ENCODE results near the gene MIGA2.
"Not testable (repeated sequence)": the region's sequence is repeated elsewhere in the genome, so short reads cannot be mapped to it uniquely, and the experiment has no call there.

MIGA2 gene

GRCh38 chr9:129036241-129036922, at the start of gene MIGA2:
Gene MIGA2, plus strand, starts transcription at chr9:129036626. Its CDS starts 3,969 bp downstream, at chr9:129040595.
- H3K27me3 ChIP-seq (ENCODE audit: low read depth, low read length), result no peaks in the 10 kb centered on the region
- peaks cover 16 to 23% of the 10 kb centered on the region in 2 donors for H3K4me1 ChIP-seq (ENCODE audit: control insufficient read depth in 1 of 2, insufficient read depth in 2 of 2, low read length in 2 of 2)
- peak within 1 kb of the TSS; percentile 63 for H3K27ac ChIP-seq (ENCODE audit: low read length)
- H3K9me3 ChIP-seq (ENCODE audit: control insufficient read depth in 1 of 2, low read length in 2 of 2), result no peaks in the 10 kb centered on the region
- H3K4me3 ChIP-seq (ENCODE audit: low read depth in 1 of 2, low read length in 2 of 2), result peak within 1 kb of the TSS; percentile 81 to 90
- H3K36me3 ChIP-seq (ENCODE audit: control insufficient read depth in 1 of 2, insufficient read depth in 2 of 2, low read length in 2 of 2), result peaks cover 0 to 8% of the 10 kb centered on the region in 2 donors

- no peaks in the 10 kb centered on the region for H3K9me3 ChIP-seq (ENCODE audit: control insufficient read depth in 1 of 2, low read length in 2 of 2)
- H3K36me3 ChIP-seq (ENCODE audit: control insufficient read depth in 1 of 2, insufficient read depth in 2 of 2, low read length in 2 of 2), result peaks cover 49 to 77% of the 10 kb centered on the region in 2 donors
- H3K4me1 ChIP-seq (ENCODE audit: control insufficient read depth in 1 of 2, insufficient read depth in 2 of 2, low read length in 2 of 2), result peaks cover 0 to 5% of the 10 kb centered on the region in 2 donors
- H3K27ac ChIP-seq (ENCODE audit: low read length), result no peak overlapping the region
- no peak overlapping the region for H3K4me3 ChIP-seq (ENCODE audit: low read depth in 1 of 2, low read length in 2 of 2)
- H3K27me3 ChIP-seq (ENCODE audit: low read depth, low read length), result no peaks in the 10 kb centered on the region
These were observed 49.8 kb upstream of the MIGA2 start for GRCh38 chr9:128986671-128987070.

- Histone ChIP-seq H3K36me3 (ENCODE audit: control insufficient read depth in 1 of 2, insufficient read depth in 2 of 2, low read length in 2 of 2) (peaks cover 50 to 74% of the 10 kb centered on the region in 2 donors), H3K4me1 (ENCODE audit: control insufficient read depth in 1 of 2, insufficient read depth in 2 of 2, low read length in 2 of 2) (peaks cover 0 to 5% of the 10 kb centered on the region in 2 donors), H3K27ac (ENCODE audit: low read length) (peak overlapping the region; percentile 39), H3K27me3 (ENCODE audit: low read depth, low read length) (no peaks in the 10 kb centered on the region), H3K4me3 (ENCODE audit: low read depth in 1 of 2, low read length in 2 of 2) (no peak overlapping the region), H3K9me3 (ENCODE audit: control insufficient read depth in 1 of 2, low read length in 2 of 2) (no peaks in the 10 kb centered on the region)
These were observed 48.6 kb upstream of the MIGA2 start for GRCh38 chr9:128987805-128988204.

GRCh38 chr9:128992995-128993394, 43.4 kb upstream of the MIGA2 start:
- no peaks in the 10 kb centered on the region for H3K9me3 ChIP-seq (ENCODE audit: control insufficient read depth in 1 of 2, low read length in 2 of 2)
- H3K27me3 ChIP-seq (ENCODE audit: low read depth, low read length), result no peaks in the 10 kb centered on the region
- H3K4me1 ChIP-seq (ENCODE audit: control insufficient read depth in 1 of 2, insufficient read depth in 2 of 2, low read length in 2 of 2), result no peaks in the 10 kb centered on the region
- peaks cover 45 to 71% of the 10 kb centered on the region in 2 donors for H3K36me3 ChIP-seq (ENCODE audit: control insufficient read depth in 1 of 2, insufficient read depth in 2 of 2, low read length in 2 of 2)
- no peak overlapping the region for H3K4me3 ChIP-seq (ENCODE audit: low read depth in 1 of 2, low read length in 2 of 2)
- H3K27ac ChIP-seq (ENCODE audit: low read length), result no peak overlapping the region

GRCh38 chr9:128995791-128996190, 40.6 kb upstream of the MIGA2 start:
- Histone ChIP-seq H3K4me1 (ENCODE audit: control insufficient read depth in 1 of 2, insufficient read depth in 2 of 2, low read length in 2 of 2) (no peaks in the 10 kb centered on the region), H3K27ac (ENCODE audit: low read length) (no peak overlapping the region), H3K4me3 (ENCODE audit: low read depth in 1 of 2, low read length in 2 of 2) (no peak overlapping the region), H3K27me3 (ENCODE audit: low read depth, low read length) (no peaks in the 10 kb centered on the region), H3K36me3 (ENCODE audit: control insufficient read depth in 1 of 2, insufficient read depth in 2 of 2, low read length in 2 of 2) (peaks cover 58 to 83% of the 10 kb centered on the region in 2 donors), H3K9me3 (ENCODE audit: control insufficient read depth in 1 of 2, low read length in 2 of 2) (no peaks in the 10 kb centered on the region)

GRCh38 chr9:128998462-128998861, 38.0 kb upstream of the MIGA2 start:
- Histone ChIP-seq H3K9me3 (ENCODE audit: control insufficient read depth in 1 of 2, low read length in 2 of 2) (no peaks in the 10 kb centered on the region), H3K27me3 (ENCODE audit: low read depth, low read length) (no peaks in the 10 kb centered on the region), H3K4me3 (ENCODE audit: low read depth in 1 of 2, low read length in 2 of 2) (no peak overlapping the region), H3K4me1 (ENCODE audit: control insufficient read depth in 1 of 2, insufficient read depth in 2 of 2, low read length in 2 of 2) (no peaks in the 10 kb centered on the region), H3K36me3 (ENCODE audit: control insufficient read depth in 1 of 2, insufficient read depth in 2 of 2, low read length in 2 of 2) (peaks cover 68 to 89% of the 10 kb centered on the region in 2 donors), H3K27ac (ENCODE audit: low read length) (no peak overlapping the region)

GRCh38 chr9:128999581-129000206, 36.7 kb upstream of the MIGA2 start:
- peaks cover 57 to 81% of the 10 kb centered on the region in 2 donors for H3K36me3 ChIP-seq (ENCODE audit: control insufficient read depth in 1 of 2, insufficient read depth in 2 of 2, low read length in 2 of 2)
- H3K9me3 ChIP-seq (ENCODE audit: control insufficient read depth in 1 of 2, low read length in 2 of 2), result no peaks in the 10 kb centered on the region
- no peak overlapping the region for H3K27ac ChIP-seq (ENCODE audit: low read length)
- H3K4me1 ChIP-seq (ENCODE audit: control insufficient read depth in 1 of 2, insufficient read depth in 2 of 2, low read length in 2 of 2), result no peaks in the 10 kb centered on the region
- no peaks in the 10 kb centered on the region for H3K27me3 ChIP-seq (ENCODE audit: low read depth, low read length)
- H3K4me3 ChIP-seq (ENCODE audit: low read depth in 1 of 2, low read length in 2 of 2), result no peak overlapping the region

- Histone ChIP-seq H3K4me3 (ENCODE audit: low read depth in 1 of 2, low read length in 2 of 2) (no peak overlapping the region), H3K27me3 (ENCODE audit: low read depth, low read length) (no peaks in the 10 kb centered on the region), H3K9me3 (ENCODE audit: control insufficient read depth in 1 of 2, low read length in 2 of 2) (no peaks in the 10 kb centered on the region), H3K4me1 (ENCODE audit: control insufficient read depth in 1 of 2, insufficient read depth in 2 of 2, low read length in 2 of 2) (peaks cover 0 to 5% of the 10 kb centered on the region in 2 donors), H3K36me3 (ENCODE audit: control insufficient read depth in 1 of 2, insufficient read depth in 2 of 2, low read length in 2 of 2) (peaks cover 52 to 83% of the 10 kb centered on the region in 2 donors), H3K27ac (ENCODE audit: low read length) (no peak overlapping the region)
These were observed 34.7 kb upstream of the MIGA2 start for GRCh38 chr9:129001504-129002325.

GRCh38 chr9:129002992-129003391, 33.4 kb upstream of the MIGA2 start:
- Histone ChIP-seq H3K27me3 (ENCODE audit: low read depth, low read length) (no peaks in the 10 kb centered on the region), H3K4me3 (ENCODE audit: low read depth in 1 of 2, low read length in 2 of 2) (no peak overlapping the region), H3K9me3 (ENCODE audit: control insufficient read depth in 1 of 2, low read length in 2 of 2) (no peaks in the 10 kb centered on the region), H3K4me1 (ENCODE audit: control insufficient read depth in 1 of 2, insufficient read depth in 2 of 2, low read length in 2 of 2) (peaks cover 4 to 15% of the 10 kb centered on the region in 2 donors), H3K36me3 (ENCODE audit: control insufficient read depth in 1 of 2, insufficient read depth in 2 of 2, low read length in 2 of 2) (peaks cover 46 to 83% of the 10 kb centered on the region in 2 donors), H3K27ac (ENCODE audit: low read length) (no peak overlapping the region)

GRCh38 chr9:129004173-129004572, 32.3 kb upstream of the MIGA2 start:
- H3K27ac ChIP-seq (ENCODE audit: low read length); H3K4me3 ChIP-seq (ENCODE audit: low read depth in 1 of 2, low read length in 2 of 2); H3K9me3 ChIP-seq (ENCODE audit: control insufficient read depth in 1 of 2, low read length in 2 of 2); H3K27me3 ChIP-seq (ENCODE audit: low read depth, low read length): not testable (repeated sequence)
- peaks cover 38 to 85% of the 10 kb centered on the region in 2 donors for H3K36me3 ChIP-seq (ENCODE audit: control insufficient read depth in 1 of 2, insufficient read depth in 2 of 2, low read length in 2 of 2)
- H3K4me1 ChIP-seq (ENCODE audit: control insufficient read depth in 1 of 2, insufficient read depth in 2 of 2, low read length in 2 of 2), result peaks cover 4 to 16% of the 10 kb centered on the region in 2 donors

- H3K4me3 ChIP-seq (ENCODE audit: low read depth in 1 of 2, low read length in 2 of 2), result no peak overlapping the region
- peaks cover 4 to 16% of the 10 kb centered on the region in 2 donors for H3K4me1 ChIP-seq (ENCODE audit: control insufficient read depth in 1 of 2, insufficient read depth in 2 of 2, low read length in 2 of 2)
- peaks cover 29 to 81% of the 10 kb centered on the region in 2 donors for H3K36me3 ChIP-seq (ENCODE audit: control insufficient read depth in 1 of 2, insufficient read depth in 2 of 2, low read length in 2 of 2)
- H3K27me3 ChIP-seq (ENCODE audit: low read depth, low read length), result no peaks in the 10 kb centered on the region
- no peaks in the 10 kb centered on the region for H3K9me3 ChIP-seq (ENCODE audit: control insufficient read depth in 1 of 2, low read length in 2 of 2)
- H3K27ac ChIP-seq (ENCODE audit: low read length), result no peak overlapping the region
These were observed 31.0 kb upstream of the MIGA2 start for GRCh38 chr9:129005336-129005997.
